HG03457 (cell line): ENCODE results near the gene NPIPB12.
"Not testable (repeated sequence)": the region's sequence is repeated elsewhere in the genome, so short reads cannot be mapped to it uniquely, and the experiment has no call there.

Source experiments
- ATAC-seq: cut with Tn5 transposase; IDR thresholded peaks from one replicate; pipeline ENCODE4 v1.9.1; 2021; ENCODE audit warnings: moderate number of reproducible peaks; ENCODE audit not compliant: unreplicated experiment

Gene NPIPB12

DNA sequence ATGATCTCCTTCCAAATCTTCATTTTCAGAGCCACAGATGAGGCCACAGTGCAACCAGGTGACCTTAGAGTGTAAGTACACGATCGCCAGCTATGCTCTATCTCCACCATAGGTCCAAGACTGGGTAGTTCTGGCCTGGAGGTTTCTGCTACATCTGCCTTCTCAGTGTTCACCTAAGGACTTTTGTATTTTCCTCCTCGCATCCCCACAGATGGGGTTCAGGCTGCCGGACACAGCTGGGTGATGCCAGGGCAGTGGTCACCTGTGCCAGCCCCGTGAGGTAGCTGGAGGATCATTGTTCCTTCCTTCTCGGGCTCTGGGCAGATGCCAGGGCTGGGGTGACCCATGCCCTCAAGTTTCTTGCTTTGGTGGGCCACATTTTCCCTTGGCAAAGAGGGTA, at the start of gene NPIPB12:
NPIPB12 (minus strand) TSS at position 101 of the 400 bp plus-strand sequence.
- ATAC-seq = not testable (repeated sequence)

- ATAC-seq = not testable (repeated sequence)
Measured at GRCh38 chr16:29521520-29521919, 15.3 kb upstream of the NPIPB12 start.

DNA sequence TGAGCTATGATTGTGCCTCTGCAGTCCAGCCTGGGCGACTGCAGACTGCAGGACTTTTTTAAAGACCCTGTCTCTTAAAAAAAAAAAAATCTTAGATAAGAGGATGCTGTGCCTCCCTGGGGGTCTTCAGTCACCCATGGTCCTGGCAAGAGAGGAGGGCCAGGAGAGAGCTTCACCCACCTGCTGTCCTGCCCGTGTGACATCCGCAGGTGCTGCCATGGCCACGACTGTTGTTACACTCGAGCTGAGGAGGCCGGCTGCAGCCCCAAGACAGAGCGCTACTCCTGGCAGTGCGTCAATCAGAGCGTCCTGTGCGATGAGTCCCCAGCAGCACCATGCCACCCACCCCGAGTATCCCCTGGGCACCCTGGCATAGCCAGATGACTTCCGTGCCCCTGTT, 23.9 kb downstream of the NPIPB12 start:
- ATAC-seq = not testable (repeated sequence)

DNA sequence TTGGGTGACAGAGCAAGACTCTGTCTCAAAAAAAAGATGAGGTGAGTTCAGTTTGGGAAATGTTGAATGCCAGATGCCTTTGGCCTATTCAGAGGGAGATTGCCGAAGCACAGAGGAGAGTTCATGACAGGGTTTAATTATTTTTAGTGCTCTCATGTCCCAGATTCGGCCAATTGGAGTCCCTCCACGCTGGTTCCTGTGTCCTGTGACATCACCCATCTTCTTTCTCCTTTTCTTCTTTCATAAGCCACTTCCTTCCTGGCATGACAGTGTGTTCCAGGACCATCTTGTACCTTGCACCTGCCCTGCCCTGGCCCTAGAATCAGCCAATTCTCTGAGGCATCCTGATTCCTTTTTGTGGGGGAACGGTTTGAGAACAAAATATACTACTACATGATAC, 34.1 kb downstream of the NPIPB12 start:
- ATAC-seq = not testable (repeated sequence)

DNA sequence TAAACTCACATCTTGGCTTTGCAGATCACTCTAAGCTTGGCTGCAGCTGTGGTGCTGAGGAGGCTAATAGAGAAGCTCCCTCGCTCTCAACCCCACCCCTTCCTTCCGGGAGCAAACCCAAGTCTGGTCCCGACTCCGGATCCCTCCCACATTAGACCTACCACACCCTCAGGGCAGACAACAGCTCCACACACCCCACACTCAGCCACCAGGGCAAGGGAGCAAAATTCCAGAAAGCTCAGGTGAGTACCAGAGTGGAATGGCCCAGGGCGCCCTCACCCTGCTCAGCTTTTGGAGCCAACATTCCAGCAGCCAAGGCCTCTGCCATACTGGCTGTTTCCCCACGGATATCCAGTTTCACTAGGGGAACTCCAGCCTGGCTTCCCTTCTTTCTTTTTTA, 36.5 kb downstream of the NPIPB12 start:
- not testable (repeated sequence) for ATAC-seq

- not testable (repeated sequence) for ATAC-seq
Measured at GRCh38 chr16:29467654-29468366, 38.4 kb downstream of the NPIPB12 start.

- not testable (repeated sequence) for ATAC-seq
Measured at GRCh38 chr16:29466904-29467303, 39.3 kb downstream of the NPIPB12 start.

DNA sequence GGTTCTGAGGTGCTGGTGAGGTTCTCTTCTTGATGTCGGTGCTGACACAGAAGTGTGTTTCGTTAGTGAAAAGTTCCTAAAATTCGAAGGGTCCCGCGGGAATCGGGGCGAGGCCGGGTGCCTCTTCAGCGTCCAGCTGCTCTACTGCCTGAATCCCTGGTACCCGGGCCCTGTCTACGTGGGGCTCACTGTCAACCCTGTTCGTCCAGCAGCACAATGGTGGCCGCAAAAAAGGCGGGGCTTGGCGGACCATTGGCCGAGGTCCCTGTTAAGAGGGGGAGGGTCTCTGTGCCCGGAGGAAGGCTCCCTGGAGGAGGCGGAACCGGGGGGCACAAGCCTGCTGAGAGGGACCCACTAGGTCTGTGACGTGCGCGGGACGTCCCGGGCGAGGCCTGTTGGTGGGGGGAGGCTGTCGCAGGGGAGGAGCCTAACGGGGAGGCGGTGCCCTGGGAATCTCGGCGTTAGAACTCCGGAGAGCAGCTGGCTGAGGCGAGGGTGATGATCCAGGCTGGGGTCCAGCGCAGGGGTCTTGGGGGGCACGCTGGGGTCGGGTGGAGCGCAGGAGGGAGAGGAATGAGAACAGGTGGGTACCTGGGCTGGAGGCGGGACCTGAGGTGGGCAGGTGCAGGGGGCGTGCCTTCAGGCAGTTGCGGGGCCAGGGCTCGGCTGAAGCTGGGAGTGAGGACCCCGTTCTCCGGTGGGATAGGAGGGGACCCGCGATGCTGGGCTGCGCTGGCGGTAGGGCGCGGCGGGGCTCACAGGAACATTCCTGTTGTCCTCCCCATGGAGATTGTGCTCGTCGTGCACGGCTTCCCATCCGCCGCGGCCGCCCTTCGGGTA, 40.0 kb downstream of the NPIPB12 start:
- ATAC-seq = not testable (repeated sequence)

- not testable (repeated sequence) for ATAC-seq
Measured at GRCh38 chr16:29460647-29461030, 45.6 kb downstream of the NPIPB12 start.

DNA sequence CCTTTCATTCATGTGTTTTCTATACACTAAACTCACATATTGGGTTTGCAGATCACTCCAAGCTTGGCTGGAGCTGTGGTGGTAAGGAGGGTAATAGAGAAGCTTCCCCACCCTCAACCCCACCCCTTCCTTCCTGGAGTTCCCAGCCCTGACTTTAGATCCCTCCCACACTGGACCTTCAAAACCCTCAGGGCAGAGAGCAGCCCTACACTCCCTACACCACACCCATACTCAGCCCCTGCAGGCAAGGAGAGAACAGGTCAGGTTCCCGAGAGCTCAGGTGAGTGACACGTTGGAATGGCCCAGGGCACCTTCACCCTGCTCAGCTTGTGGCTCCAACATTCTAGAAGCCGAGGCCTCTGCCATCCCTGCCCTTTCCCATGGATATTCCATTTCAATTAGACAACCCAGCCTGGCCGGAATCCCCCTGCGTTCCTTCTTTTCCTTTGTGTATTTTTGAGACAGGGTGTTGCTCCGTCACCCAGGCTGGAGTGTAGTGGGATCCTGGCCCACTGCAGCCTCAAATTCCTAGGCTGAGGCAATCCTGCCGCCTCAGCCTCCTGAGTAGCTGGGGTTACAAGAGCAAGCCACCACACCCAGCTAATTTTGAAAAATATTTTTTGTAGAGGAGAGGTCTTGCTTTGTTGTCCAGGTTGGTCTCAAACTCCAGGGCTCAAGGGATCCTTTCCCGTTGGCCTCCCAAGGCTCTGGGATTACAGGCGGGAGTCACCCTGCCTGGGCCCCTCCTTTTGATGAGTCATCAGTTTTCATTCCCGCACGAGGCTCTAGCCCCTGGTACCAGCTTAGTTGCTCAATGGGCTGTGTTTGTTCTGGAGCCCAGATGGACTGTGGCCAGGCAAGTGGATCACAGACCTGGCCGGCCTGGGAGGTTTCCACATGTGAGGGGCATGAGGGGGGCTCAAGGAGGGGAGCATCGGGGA, 46.2 kb downstream of the NPIPB12 start, which contains the start of gene SULT1A4:
SULT1A4 (plus strand) TSS at position 208 of the 941 bp plus-strand sequence. CDS start 1,473 bp downstream, outside the sequence.
- ATAC-seq = not testable (repeated sequence)

DNA sequence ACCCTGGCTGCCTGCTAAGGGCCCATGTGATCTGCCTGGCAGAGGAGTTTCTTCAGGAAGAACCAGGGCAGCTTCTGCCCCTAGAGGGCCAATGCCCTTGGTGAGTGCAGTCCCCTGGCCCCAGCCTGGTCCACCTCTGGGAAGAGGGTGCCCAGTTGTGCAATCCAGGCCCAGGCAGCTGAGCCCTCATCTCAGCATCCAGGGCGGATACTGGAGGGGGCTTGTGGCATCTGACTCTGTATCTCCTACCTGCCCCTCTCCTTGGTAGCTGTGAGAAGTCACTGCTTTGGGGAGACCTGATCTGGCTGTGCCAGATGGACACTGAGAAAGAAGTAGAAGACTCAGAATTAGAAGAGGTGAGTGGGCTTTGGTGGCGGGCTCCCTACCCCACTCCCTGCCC, 48.5 kb downstream of the NPIPB12 start:
- ATAC-seq = not testable (repeated sequence)

DNA sequence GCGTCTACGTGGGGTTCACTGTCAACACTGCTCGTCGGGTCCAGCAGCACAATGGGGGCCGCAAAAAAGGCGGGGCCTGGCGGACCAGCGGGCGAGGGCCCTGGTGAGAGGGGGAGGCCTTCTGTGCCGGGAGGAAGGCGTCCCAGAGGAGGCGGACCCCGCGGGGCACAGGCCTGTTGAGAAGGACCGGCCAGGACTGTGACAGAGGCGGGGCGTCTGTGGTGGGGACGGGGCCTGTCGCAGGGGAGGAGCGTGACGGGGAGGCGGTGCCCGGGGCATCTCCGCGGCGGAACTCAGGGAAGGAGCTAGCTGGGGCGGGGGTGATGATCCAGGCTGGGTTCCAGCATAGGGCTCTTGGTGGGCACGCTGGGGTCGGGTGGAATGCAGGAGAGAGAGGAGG, 51.4 kb downstream of the NPIPB12 start:
- ATAC-seq = peak; percentile 44

- peak; percentile 72 for ATAC-seq
Measured at GRCh38 chr16:29454269-29454668, 51.9 kb downstream of the NPIPB12 start, which contains the start of the genes BOLA2 and SLX1B. Gene BOLA2 (minus strand): TSS chr16:29454351. CDS start chr16:29454253, 98 bp downstream. Gene SLX1B (plus strand): TSS chr16:29454533.

DNA sequence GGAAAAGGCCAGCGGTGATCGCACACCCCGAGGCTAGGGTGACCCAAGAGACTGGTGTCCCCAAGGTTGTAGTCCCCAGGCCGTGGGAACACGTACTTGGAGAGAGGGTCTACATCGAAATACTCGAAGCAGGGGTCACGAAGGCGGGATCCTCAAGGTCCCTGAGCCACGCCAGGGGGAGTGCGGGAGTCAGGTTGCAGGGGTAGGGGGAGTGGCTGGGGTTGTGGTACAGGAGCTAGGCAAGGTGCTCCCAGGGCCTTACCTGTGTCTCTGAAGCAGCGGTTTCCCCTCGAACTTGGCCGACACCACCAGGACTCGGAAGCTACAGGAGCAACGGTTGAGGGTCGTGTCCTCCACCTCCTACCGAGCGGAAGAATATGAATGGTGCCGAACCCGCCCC, 52.5 kb downstream of the NPIPB12 start:
- ATAC-seq = peak; percentile 5
